AG09309 (cell line): Measurements from ENCODE around the gene CDPF1.

Source experiments
- DNase-seq: peaks from one replicate; pipeline ENCODE4 v3.0.0-alpha.2; 2010; ENCODE audit warnings: low read depth
- H3K4me3 ChIP-seq: 2 replicates; pipeline ENCODE4 v1.5.1; 2011; ENCODE audit warnings: mild to moderate bottlenecking, low read depth, low read length, moderate library complexity; ENCODE audit not compliant: control insufficient read depth
- TF ChIP-seq, protein P1 (sequence below): IDR thresholded peaks from 2 replicates; pipeline ENCODE4 v1.5.1; 2011; ENCODE audit warnings: mild to moderate bottlenecking, low read depth, low read length, inconsistent platforms; ENCODE audit not compliant: insufficient read depth, control insufficient read depth; ENCODE audit errors: missing control alignments

The CDPF1 gene, protein sequence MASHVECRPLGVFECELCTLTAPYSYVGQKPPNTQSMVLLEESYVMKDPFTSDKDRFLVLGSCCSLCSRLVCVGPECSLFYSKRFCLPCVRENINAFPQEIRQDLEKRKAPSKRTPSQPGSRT

DNA sequence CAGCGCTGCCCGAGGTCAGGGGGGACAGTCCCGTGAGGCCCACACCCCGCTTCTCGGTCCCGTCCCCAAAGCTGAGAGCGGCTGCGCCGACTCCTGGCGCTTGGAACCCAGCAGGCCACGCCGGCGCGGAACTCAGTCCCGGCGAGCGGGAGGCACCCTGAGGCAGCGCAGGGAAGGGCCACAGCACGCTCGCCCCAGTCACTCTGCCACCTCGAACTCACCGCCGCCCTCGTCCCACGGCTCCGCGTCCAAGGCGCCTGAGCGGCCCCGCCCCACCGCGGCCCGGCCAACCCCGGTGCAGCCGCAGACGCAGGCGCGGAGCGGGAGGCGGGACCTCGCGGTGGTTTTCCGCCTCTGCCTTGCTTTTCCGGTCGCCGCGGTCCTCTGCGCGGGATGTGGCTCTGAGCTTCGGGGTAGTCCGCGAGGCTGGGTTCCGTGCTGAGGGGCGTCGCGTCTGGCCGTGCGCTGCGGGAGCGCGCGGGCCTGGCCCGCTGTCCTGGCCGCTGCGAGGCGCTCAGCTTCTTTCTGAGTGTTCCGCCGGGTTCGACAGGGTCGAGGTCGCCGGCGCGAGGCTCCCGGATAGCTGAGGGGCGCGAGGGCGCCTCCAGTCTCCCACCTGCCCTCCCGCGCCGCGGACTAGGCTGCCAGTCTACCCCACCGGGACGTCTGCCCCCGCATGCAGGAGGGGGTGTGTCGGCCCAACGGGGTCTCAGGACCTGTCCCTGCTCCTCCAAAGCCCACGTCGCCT, at the start of gene CDPF1:
CDPF1 (minus strand) TSS at position 259 of the 748 bp plus-strand sequence. CDS start 2,009 bp downstream, outside the sequence.
- DNase-seq, result peak; percentile 18
- H3K4me3 ChIP-seq, result peak within 1 kb of the TSS; percentile 63
- TF ChIP-seq, protein P1, sequence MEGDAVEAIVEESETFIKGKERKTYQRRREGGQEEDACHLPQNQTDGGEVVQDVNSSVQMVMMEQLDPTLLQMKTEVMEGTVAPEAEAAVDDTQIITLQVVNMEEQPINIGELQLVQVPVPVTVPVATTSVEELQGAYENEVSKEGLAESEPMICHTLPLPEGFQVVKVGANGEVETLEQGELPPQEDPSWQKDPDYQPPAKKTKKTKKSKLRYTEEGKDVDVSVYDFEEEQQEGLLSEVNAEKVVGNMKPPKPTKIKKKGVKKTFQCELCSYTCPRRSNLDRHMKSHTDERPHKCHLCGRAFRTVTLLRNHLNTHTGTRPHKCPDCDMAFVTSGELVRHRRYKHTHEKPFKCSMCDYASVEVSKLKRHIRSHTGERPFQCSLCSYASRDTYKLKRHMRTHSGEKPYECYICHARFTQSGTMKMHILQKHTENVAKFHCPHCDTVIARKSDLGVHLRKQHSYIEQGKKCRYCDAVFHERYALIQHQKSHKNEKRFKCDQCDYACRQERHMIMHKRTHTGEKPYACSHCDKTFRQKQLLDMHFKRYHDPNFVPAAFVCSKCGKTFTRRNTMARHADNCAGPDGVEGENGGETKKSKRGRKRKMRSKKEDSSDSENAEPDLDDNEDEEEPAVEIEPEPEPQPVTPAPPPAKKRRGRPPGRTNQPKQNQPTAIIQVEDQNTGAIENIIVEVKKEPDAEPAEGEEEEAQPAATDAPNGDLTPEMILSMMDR, result no peak

DNA sequence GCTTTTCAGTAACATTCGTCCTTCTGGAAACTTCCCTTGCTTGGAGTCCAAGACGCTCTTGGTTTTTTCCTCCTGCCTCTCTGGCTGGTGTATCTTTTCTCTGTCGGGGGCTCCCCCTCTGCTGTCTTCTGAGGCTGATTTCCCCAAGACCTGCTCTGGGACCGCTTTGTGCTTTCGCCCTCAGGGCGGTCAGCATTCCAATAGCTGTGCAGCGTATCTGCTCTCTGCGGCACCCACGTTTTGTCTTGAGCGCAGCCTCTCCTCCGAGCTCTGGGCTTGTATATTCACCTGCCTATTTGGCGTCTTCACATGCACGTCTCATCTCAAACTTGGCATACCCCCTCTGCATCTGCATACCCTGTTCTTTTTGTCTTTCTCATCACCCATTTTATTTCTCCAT, 49.0 kb upstream of the CDPF1 start:
- H3K4me3 ChIP-seq, result no peak overlapping the region
- TF ChIP-seq, protein P1, result no peak
- no peak for DNase-seq

DNA sequence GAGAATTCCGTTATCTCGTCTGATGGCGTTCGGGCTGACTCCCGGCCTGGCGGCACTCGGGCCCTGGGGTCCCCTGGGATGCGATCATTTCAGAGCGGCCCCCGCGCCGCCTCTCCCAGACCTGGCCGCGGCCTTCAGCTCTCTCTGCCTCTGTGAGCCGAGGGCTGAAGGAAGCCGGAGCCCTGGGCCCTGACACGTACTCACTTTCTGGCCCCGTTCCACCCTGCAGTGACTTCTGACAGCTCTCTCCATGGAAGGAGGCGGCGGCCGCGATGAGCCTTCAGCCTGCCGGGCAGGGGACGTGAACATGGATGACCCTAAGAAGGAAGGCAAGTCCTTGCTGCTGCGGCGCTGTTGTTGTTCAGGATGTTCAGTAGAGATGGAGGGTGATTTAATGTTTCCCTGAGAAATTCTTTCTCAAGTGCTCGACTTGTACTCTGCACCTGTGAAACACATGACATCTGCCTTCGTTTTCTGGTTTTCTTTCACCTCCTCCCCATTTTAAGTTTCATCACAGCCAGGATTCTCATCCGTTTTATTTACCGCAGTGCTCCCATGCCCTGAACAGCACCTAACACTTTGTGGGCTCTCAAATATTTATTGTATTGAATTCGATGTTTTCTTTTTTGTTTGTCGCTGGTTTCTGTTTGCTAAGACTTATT, 47.2 kb upstream of the CDPF1 start:
- peak overlapping the region; percentile 79 for H3K4me3 ChIP-seq
- DNase-seq, result no peak

DNA sequence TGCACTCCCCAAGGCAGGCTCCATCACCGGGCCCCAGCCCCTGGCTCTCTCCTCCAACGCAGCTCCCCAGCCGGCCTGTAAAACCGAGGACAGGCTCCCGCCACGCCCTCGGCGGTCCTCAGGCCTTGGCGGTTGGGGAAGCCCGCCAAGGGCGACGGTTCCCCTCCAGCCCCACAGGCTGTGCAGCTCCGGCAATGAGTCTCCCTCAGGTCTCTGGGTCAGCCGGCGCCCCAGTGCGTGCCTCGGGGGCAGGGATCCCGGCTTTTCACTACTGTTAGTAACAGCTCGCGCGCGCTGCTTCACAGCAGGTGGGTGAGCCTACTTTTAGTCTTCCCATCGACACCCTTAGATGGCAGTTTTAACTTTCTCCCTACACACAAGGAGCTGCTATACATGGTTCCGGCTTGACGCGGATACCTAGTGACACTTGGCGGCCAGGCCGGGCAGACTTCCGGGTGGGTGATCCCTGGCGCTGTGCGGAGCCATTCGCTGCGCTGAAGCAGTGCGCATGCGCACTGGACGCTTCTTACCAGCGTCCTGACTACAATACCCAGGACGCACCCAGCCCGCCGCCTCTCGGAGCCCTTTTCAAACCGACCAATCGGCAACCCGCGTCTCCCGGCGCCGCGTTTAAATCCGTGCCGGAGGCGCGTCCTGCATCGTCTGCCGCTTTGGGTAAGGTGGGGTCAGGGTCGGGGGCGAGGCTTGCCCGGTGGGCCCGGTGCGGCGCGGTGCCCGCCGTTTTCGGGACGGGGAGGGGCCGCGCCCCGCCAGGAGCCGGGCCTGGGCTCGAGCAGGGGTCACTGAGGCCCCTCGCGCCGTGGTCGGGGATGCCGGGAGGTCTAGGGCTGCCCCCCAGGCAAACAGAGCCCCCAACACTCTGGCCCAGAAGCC, 46.4 kb upstream of the CDPF1 start, which contains the start of gene GTSE1:
GTSE1 (plus strand) TSS at position 614 of the 894 bp plus-strand sequence. CDS start 531 bp downstream, outside the sequence.
- H3K4me3 ChIP-seq, result peak within 1 kb of the TSS; percentile 79
- peak; percentile 86 for DNase-seq
- TF ChIP-seq, protein P1, result no peak

More for the DNA sequence above, 47.2 kb upstream of the CDPF1 start:
- TF ChIP-seq, protein P1, result no peak

DNA sequence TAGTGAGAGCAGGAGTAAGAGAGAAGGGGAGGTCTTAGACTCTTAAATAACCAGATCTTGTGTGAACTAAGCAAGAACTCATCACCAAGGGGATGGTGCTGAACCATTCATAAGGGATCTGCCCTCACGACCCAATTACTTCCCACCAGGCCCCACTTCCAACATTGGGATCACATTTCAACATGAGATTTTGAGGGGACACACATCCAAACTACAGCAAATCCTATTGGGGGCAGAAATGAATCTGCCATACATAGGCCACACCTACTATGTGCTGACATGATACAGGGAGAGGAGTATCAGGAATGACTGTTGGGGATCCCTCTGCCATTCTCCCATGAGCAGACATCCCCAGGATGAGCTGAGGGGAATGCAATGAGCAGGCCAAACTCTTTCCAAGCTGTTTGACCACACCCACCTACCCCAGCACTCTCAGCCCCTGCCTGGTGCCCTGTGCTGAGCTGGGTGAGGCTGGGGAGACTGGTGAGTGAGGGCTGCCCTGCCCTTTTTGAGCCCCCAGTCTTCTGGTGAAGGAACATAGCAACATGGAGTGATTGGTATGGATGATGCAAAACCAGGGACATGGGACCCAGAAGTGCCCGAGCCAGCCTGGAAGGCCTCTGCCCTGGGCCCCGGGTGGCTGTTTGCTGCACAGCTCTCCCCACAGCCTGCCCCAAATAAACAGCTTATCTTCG, 45.3 kb upstream of the CDPF1 start:
- no peak overlapping the region for H3K4me3 ChIP-seq
- TF ChIP-seq, protein P1, result no peak
- no peak for DNase-seq
